GM12878 (cell line): ENCODE results near the gene RHOG. TPM values are rescaled to one million over a fixed set of nuclear protein-coding genes. Genes with fewer than 3 reads are reported as not detected.
A peak's percentile ranks its signal among the peaks of the same experiment; 100 is the strongest.

Experiments used
- ATAC-seq: fragments of 200-7000 bp; cut with Tn5 transposase; 3 replicates; pipeline ENCODE4 v1.9.1; 2020; ENCODE audit warnings: mild to moderate bottlenecking, moderate library complexity
- BruUV-seq: library from RNA; stranded (reverse); fragments of 400-500 nt; replicated peaks from 2 replicates; lab custom pipeline; 2021; lab: Mats Ljungman, UMichigan
- CTCF ChIA-PET: fragments of 300-600 bp; sonication (Branson Sonifier 250); formaldehyde crosslinking; extraction: SDS; loops from one replicate; lab custom pipeline; 2021; ENCODE audit warnings: inconsistent platforms; lab: Yijun Ruan, JAX
- POLR2A ChIA-PET: fragments of 350-600 bp; formaldehyde crosslinking; extraction: SDS; loops from one replicate; lab custom pipeline; 2021; ENCODE audit warnings: inconsistent platforms; lab: Charles Lee
- RAD21 ChIA-PET: fragments of 300-600 bp; sonication (Branson Sonifier 250); formaldehyde crosslinking; loops from one replicate; lab custom pipeline; 2023; ENCODE audit warnings: antibody characterized with exemption; ENCODE audit not compliant: unreplicated experiment; lab: Charles Lee
- SMC1A ChIA-PET: fragments of 300-600 bp; sonication (Branson Sonifier 250); formaldehyde crosslinking; loops from one replicate; lab custom pipeline; 2023; ENCODE audit not compliant: unreplicated experiment, uncharacterized antibody; lab: Charles Lee
- DNase-seq: peaks from one replicate; pipeline ENCODE4 v3.0.0-alpha.2; 2011; ENCODE audit warnings: low read depth, low spot score
- FAIRE-seq: peaks from 3 replicates; lab custom pipeline; 2011; peaks lifted over from hg19 to GRCh38; lab: Jason Lieb, UNC
- H2AFZ ChIP-seq: 2 replicates; pipeline ENCODE4 v1.6.0; 2011; ENCODE audit warnings: low read depth, low read length, control low read depth; ENCODE audit not compliant: control insufficient read depth
- H3K27ac ChIP-seq: 2 replicates; pipeline ENCODE4 v1.5.1; 2011; ENCODE audit warnings: control low read depth; ENCODE audit not compliant: control insufficient read depth, insufficient read depth
- H3K27me3 ChIP-seq, 2 experiments: replicated peaks in 1 of 2; 2 replicates each; pipeline versions ENCODE4 v1.6.0 to v1.6.1; 2011; ENCODE audit warnings: low read length in 1 of 2; ENCODE audit not compliant: control insufficient read depth in 2 of 2, insufficient read depth in 2 of 2
- H3K36me3 ChIP-seq, 2 experiments: 2 replicates each; pipeline ENCODE4 v1.5.1; 2011; ENCODE audit warnings: low read length in 1 of 2; ENCODE audit not compliant: control insufficient read depth in 2 of 2, insufficient read depth in 2 of 2
- H3K4me1 ChIP-seq: 2 replicates; pipeline ENCODE4 v1.6.1; 2011; ENCODE audit warnings: mild to moderate bottlenecking, low read length, moderate library complexity, mixed read lengths; ENCODE audit not compliant: control insufficient read depth, insufficient read depth
- H3K4me2 ChIP-seq: 2 replicates; pipeline ENCODE4 v1.6.0; 2011; ENCODE audit warnings: control low read depth; ENCODE audit not compliant: control insufficient read depth, insufficient read depth
- H3K4me3 ChIP-seq: fragments of 200-600 bp; sonication (generic); 2 replicates; pipeline ENCODE4 v1.5.1; 2016
- H3K79me2 ChIP-seq: 2 replicates; pipeline ENCODE4 v1.6.0; 2011; ENCODE audit warnings: low read length; ENCODE audit not compliant: control insufficient read depth, insufficient read depth
- H3K9ac ChIP-seq: 2 replicates; pipeline ENCODE4 v1.8.0; 2011; ENCODE audit warnings: low read length, control low read depth, mixed read lengths; ENCODE audit not compliant: control insufficient read depth, insufficient read depth
- H3K9me3 ChIP-seq: replicated peaks from 3 replicates; pipeline ENCODE4 v1.5.1; 2011; ENCODE audit warnings: mild to moderate bottlenecking, low read length; ENCODE audit not compliant: control insufficient read depth, insufficient read depth
- H4K20me1 ChIP-seq: 2 replicates; pipeline ENCODE4 v1.6.0; 2011; ENCODE audit not compliant: control insufficient read depth, insufficient read depth
- KDM1A ChIP-seq: fragments of 200-600 bp; sonication (generic); IDR thresholded peaks from 2 replicates; pipeline ENCODE4 v1.6.1; 2016; ENCODE audit warnings: borderline replicate concordance
- POLR2AphosphoS5 ChIP-seq: IDR thresholded peaks from 2 replicates; pipeline ENCODE4 v1.6.1; 2011; ENCODE audit warnings: mild to moderate bottlenecking, low read length, inconsistent platforms
- ZNF207 ChIP-seq: fragments of 450-650 bp; IDR thresholded peaks from 2 replicates; pipeline ENCODE4 v1.6.1; 2014; ENCODE audit warnings: antibody characterized with exemption, mild to moderate bottlenecking, borderline replicate concordance
- ZNF274 ChIP-seq: IDR thresholded peaks from one replicate; pipeline ENCODE4 v1.8.0; 2011; ENCODE audit not compliant: insufficient read length, insufficient read depth
- WGBS: methylation state at CpG from one replicate; pipeline ENCODE4 v1.1.6; 2016; ENCODE audit warnings: low lambda C conversion rate; ENCODE audit not compliant: insufficient replicate concordance, insufficient coverage; ENCODE audit errors: missing lambda C conversion rate; 5-methylcytosine and 5-hydroxymethylcytosine counted together
- in situ Hi-C: fragments of 300-500 bp; cut with MboI; formaldehyde crosslinking; loops from 9 replicates; pipeline ENCODE4 v1.14.3; 2018; ENCODE audit warnings: mixed read lengths
- intact Hi-C: fragments of 100-400 bp; cut with micrococcal nuclease; formaldehyde crosslinking; loops from one replicate; pipeline ENCODE4 v1.14.2; 2022; ENCODE audit not compliant: unreplicated experiment
- polyA plus RNA-seq, 11 experiments: library from polyadenylated mRNA; depleted of rRNA in 4 of 11; unstranded in 6 of 11; stranded (reverse) in 5 of 11; fragments of >200 nt; fragmentation: Nextera tagmentation in 4 of 11; fragmentation: Illumina TruSeq in 1 of 11; extraction: Ambion mirVana in 4 of 11; extraction: Trizol in 1 of 11; gene quantifications; 1 replicate in 1 of 11; 2 replicates in 10 of 11; pipeline versions ENCODE4 v1.2.1 to v1.2.3, GENCODE V29; 2011 to 2016; ENCODE audit warnings: inconsistent platforms in 2 of 11, missing spikeins in 2 of 11, low read depth in 1 of 11
- total RNA-seq, 4 experiments: library from RNA; depleted of rRNA in 3 of 4; stranded (reverse); fragments of >200 nt in 3 of 4; fragmentation: Illumina TruSeq in 1 of 4; extraction: Trizol in 1 of 4; gene quantifications; 2 replicates each; pipeline versions ENCODE4 v1.2.1 to v1.2.3, GENCODE V29; 2013 to 2021
- TF ChIP-seq, protein P1 (sequence below): IDR thresholded peaks from 2 replicates; pipeline ENCODE4 v1.6.1; 2011; ENCODE audit warnings: borderline replicate concordance, low read depth, mild to moderate bottlenecking, moderate library complexity, mixed read lengths, low read length; ENCODE audit not compliant: insufficient read depth; ENCODE audit errors: extremely low read length
- TF ChIP-seq, protein P2 (sequence below): fragments of 450-650 bp; IDR thresholded peaks from 2 replicates; pipeline ENCODE4 v1.6.1; 2018; ENCODE audit warnings: mild to moderate bottlenecking, low read depth, moderate library complexity; ENCODE audit not compliant: partially characterized antibody

RHOG gene
- total and polyA plus RNA-seq, 10 of the 15 experiments (the other 5 are each of a cell fraction or from before 2014, with no cell fraction given) = 16.0 to 172 (median 94.8) TPM

DNA sequence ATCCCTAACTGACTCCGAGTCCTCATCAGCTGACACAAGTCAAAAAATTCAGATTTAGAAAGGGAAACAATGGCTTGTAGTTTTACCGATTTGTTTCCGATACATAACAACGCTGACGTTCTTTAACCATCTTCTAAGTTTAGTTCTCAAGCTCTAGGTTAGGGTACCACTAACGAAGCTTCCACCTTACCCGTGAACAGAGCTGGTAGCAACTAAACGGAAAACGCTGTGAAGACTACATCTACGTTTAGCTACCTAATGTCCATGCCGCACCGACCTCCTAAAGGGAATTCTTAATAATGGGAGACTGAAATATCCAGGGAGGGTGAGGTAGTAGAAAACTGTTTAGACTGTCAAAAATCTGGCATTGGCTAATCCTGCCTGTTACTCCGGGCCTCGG is 44.4 kb downstream of the RHOG start:
- BruUV-seq = no TSS peak
- ChIA-PET CTCF (interaction anchor here (1.2 to 3.3 kb wide), 4 partner anchors 12 to 45 kb away, joined by 3 to 19 read pairs (median 10); partner anchors contain the start of gene PGAP2), RAD21 (interaction anchor here (0.8 to 3.6 kb wide), 6 partner anchors 10 to 276 kb away, joined by 3 to 22 read pairs (median 4); partner anchors contain the start of genes PGAP2 and RHOG), SMC1A (interaction anchor here (0.8 to 4.0 kb wide), 9 partner anchors 9 to 277 kb away, joined by 3 to 26 read pairs (median 3); partner anchors contain the start of genes PGAP2 and RHOG), POLR2A (interaction anchor here (1.4 to 4.7 kb wide), 3 partner anchors 12 to 43 kb away, joined by 3 to 27 read pairs (median 22); partner anchors contain the start of gene RHOG)
- H3K4me1 ChIP-seq = peaks cover 7% of the 10 kb centered on the region; the same call in 1 of the 2 replicates
- DNase-seq (no peak), FAIRE-seq (no peak), ATAC-seq (no peak)
- no peaks in the 10 kb centered on the region for H3K27me3 ChIP-seq
- intact Hi-C loops = loop anchor here (2.0 kb wide), 1 partner anchor 44 kb away; the partner anchor contains the start of gene RHOG
- H3K9me3 ChIP-seq = no peaks in the 10 kb centered on the region; the same call in 2 of the 3 replicates
- H2AFZ ChIP-seq = no peak overlapping the region
- in situ Hi-C loops = no loop called here
- 1% methylated on average over 14 of the region's 14 CpGs for WGBS
- peak overlapping the region; percentile 89 for H3K4me2 ChIP-seq
- H3K9ac ChIP-seq = peak overlapping the region; percentile 94
- no peaks in the 10 kb centered on the region; the same call in 1 of the 2 replicates for H4K20me1 ChIP-seq
- peak overlapping the region; percentile 91 for H3K4me3 ChIP-seq
- peak overlapping the region; percentile 97 for H3K27ac ChIP-seq
- TF ChIP-seq KDM1A (no peak), ZNF207 (no peak), ZNF274 (no peak), POLR2AphosphoS5 (peak; percentile 32; the same call in 1 of the 2 replicates)
- TF ChIP-seq, protein P1, sequence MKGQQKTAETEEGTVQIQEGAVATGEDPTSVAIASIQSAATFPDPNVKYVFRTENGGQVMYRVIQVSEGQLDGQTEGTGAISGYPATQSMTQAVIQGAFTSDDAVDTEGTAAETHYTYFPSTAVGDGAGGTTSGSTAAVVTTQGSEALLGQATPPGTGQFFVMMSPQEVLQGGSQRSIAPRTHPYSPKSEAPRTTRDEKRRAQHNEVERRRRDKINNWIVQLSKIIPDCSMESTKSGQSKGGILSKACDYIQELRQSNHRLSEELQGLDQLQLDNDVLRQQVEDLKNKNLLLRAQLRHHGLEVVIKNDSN = no peak
- TF ChIP-seq, protein P2, sequence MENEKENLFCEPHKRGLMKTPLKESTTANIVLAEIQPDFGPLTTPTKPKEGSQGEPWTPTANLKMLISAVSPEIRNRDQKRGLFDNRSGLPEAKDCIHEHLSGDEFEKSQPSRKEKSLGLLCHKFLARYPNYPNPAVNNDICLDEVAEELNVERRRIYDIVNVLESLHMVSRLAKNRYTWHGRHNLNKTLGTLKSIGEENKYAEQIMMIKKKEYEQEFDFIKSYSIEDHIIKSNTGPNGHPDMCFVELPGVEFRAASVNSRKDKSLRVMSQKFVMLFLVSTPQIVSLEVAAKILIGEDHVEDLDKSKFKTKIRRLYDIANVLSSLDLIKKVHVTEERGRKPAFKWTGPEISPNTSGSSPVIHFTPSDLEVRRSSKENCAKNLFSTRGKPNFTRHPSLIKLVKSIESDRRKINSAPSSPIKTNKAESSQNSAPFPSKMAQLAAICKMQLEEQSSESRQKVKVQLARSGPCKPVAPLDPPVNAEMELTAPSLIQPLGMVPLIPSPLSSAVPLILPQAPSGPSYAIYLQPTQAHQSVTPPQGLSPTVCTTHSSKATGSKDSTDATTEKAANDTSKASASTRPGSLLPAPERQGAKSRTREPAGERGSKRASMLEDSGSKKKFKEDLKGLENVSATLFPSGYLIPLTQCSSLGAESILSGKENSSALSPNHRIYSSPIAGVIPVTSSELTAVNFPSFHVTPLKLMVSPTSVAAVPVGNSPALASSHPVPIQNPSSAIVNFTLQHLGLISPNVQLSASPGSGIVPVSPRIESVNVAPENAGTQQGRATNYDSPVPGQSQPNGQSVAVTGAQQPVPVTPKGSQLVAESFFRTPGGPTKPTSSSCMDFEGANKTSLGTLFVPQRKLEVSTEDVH = no peak
- peaks cover 0 to 8% of the 10 kb centered on the region in 2 experiments; a peak in 3 of 4 replicates for H3K36me3 ChIP-seq
- peaks cover 53% of the 10 kb centered on the region for H3K79me2 ChIP-seq
